NCI-H226 (cell line): ENCODE data around the gene ENAH.
"Not testable (repeated sequence)": the region's sequence is repeated elsewhere in the genome, so short reads cannot be mapped to it uniquely, and the experiment has no call there.

Experiments
- DNase-seq: peaks from one replicate; pipeline ENCODE4 v3.0.0-alpha.2; 2015

The ENAH gene

DNA sequence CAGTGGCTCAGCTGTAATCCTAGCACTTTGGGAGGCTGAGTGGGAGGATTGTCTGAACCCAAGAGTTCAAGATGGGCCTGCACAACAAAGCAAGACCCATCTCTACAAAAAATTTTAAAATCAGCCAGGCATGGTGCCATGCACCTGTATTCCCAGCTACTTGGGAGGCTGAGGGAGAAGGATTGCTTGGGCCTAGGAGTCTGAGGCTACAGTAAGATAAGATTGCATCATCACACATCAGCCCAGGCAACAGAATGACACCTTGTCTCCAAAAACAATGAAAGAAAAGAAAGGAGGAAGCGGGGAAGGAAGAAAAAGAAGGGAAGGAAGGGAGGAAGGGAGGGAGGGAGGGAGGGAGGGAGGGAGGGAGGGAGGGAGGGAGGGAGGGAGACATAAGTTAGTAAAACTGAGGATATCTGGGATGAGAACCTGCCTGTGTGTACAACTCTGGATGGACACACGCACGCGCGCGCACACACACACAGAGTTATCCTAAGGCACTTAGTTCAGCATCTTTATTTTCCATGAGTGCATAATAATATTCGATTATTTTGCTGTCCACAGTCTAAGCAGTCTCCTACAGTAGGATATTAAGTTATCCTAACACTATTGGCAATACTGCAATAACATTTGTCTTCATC lies 132.2 kb downstream of the ENAH start:
- DNase-seq, result no peak

- no peak for DNase-seq
Measured at GRCh38 chr1:225519166-225519863, 133.6 kb downstream of the ENAH start.

DNA sequence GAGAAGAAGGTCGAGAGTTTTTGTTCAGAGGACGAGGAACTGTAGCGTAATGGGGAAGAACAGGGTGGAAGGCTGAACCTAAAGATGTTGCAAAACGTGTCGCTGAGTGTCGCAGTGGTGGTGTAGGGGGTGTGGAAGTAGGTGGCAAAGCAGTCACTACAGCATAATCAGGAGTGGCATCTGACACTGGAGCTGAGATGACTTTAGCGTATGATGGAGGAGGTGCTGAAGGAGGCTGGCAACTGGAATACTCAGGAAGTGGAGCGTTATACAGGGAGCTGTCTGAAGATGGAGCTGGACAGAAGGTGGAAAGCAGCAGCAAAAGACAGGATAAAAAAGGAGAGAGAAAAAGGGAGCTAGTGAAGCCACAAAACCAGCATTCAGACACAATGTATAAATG lies 135.2 kb downstream of the ENAH start:
- DNase-seq, result no peak

DNA sequence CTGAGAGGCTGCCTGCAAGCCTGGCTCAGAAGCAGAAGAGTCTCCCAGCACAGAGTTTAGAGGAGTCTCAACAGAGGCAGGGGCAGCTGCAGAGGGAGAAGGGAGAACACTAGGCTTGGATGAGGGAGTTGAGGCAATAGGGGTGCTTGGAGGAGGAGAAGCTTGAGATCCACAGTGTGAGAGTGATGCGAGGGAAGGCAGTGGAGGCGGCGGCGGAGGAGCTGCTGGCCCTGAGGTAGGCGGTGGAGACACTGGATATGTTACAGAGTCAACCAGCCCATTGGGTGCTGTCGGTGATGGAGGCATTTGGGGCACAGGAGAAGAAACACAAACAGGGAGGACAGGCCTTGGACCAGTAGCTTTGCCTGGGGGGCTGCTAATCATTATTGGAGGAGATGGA lies 135.7 kb downstream of the ENAH start:
- no peak for DNase-seq

DNA sequence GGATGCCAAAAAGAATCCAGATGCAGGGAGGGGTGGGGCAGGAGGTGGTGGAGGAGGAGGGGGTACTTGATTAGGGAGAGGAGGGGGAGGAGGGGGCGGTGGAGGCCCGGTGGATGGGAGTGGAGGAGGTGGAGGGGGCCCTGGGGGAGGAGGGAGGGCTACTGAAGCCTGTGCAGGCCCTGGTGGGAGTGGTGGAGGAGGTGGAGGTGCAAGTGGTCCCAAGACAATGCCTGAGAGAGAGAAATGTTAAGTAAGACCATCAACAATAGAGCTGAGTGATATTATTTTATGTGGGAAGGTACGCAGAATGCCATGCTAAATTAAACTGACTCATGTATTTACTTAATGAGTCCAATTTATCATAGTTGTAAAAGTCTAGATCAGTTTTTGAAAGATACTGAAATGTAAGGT lies 138.2 kb downstream of the ENAH start:
- DNase-seq, result no peak

GRCh38 chr1:225513576-225513975 lies 139.3 kb downstream of the ENAH start:
- DNase-seq, result not testable (repeated sequence)

DNA sequence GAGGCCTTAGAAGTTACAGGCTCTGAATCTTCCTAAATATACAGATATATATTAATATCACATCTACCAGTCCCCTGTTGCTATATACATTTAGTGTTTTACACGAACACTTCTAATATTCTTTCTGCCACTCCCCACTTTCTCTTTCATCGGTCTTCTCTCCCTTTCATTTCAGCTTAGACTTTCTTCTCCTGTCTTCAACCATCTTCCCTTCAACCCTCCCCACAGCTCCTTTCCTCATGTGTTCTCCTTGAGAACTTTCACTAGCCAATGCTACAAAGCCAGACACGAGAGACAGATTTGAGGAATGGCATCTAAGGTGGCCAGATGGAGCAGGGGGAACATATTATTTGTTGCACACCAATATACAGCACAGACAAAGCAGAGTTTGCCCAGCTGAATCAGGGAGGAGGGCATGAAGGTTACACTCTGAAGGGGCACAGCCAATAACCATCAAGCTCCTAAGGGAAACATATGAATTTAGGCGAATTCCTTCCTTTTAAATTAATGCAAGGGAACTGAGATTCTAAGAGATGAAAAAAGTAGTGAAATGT lies 141.0 kb downstream of the ENAH start:
- DNase-seq, result no peak

DNA sequence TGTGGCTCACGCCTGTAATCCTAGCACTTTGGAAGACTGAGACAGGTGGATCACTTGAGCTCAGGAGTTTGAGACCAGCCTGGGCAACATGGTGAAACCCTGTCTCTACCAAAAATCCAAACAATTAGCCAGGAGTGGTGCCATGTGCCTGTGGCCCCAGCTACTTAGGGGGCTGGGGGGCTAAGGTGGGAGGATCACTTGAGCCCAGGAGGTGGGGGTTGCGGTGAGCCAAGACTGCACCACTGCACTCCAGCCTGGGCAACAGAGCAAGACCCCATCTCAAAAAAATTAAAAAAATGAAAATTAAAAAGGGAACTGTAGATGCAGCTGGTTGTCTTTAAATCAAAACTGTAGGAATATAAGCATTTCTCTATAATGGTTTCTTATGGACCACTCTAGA lies 142.2 kb downstream of the ENAH start:
- not testable (repeated sequence) for DNase-seq

DNA sequence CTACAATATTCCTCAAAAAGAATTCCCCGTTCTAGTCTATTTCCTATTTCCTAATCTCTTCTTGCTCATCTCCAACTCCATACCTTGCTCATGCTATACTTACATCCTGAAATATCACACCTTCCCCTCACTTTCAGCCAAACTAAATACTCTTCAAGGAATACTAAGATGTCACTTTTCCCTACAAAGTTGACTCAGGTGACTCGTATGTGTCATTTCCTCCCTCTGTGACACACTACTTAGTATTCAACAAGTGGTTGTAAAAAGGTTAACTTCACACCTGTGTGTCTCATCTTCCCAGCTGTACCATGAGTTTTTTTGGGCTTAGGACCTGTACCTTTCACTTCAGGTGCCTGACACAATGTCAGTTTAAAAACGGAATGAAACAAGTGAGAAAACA lies 143.2 kb downstream of the ENAH start:
- no peak for DNase-seq

GRCh38 chr1:225509376-225509707 lies 143.6 kb downstream of the ENAH start:
- DNase-seq, result no peak

DNA sequence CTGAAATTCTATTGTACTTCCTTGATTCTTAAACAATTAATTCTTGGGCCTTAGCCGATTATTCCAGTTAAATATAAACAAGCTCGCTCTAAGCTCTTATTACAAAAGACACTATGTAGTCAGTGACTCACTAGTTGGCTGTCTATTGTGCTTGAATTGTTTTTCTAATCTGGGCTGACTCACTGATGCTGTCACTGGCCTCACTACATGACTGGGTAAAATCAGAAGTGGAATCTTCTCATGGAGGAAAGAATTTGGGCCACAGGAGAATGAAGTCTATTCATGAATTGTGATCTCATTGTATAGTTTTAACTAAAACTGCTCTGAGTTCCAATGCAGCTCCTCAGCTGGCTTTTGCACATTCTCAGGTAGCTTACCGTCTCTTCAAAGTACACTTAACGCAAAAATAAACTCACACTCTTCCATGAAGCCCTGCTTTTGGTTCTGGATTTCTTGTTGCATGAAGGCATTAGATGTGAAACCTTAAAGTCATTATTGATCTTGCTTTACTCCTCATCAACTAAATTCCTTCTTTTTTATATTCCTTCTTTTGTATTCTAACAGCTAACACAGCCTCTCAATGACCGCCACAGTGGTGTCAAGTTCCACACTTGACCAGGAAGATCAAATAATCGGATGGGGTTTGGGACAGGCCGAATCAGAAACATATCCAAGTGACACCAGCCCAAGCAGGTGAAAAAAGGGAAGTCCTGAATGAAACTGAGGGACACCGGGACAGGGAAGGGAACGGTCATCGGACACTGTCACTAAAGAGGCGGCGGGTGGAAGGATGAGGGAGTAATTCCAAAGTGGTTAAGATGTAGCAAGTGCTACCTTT lies 144.2 kb downstream of the ENAH start:
- peak; percentile 81 for DNase-seq

- DNase-seq, result no peak
Measured at GRCh38 chr1:225506727-225507126, 146.2 kb downstream of the ENAH start.

GRCh38 chr1:225504776-225505175 lies 148.1 kb downstream of the ENAH start:
- DNase-seq, result no peak

DNA sequence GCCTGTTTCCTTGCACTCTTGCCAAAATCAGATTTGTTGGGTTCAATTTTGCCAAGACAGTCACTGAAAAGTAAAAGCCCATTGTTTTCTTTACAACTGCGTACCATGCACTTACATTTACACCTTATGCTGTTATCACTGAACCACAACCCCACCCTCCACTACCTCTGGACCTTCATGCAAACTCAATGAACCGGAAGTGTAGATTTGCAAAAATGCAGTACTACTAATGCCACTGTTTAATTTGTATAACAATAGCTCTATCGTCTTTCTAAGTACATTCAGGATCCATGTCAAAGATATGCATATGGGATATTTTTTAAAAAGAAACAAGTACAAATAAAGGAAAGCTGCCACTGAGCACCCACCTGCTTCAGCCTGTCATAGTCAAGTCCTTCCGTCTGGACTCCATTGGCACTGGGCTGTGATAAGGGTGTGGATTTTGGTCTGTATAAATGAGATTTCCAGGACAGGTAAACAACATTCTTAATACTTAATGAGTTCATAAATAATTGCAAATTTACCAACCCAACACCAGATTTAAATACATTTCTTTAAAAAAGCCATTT lies 152.2 kb downstream of the ENAH start:
- DNase-seq, result no peak

GRCh38 chr1:225498549-225499136 lies 154.3 kb downstream of the ENAH start:
- DNase-seq, result no peak

- no peak for DNase-seq
Measured at GRCh38 chr1:225494789-225495359, 158.0 kb downstream of the ENAH start.

DNA sequence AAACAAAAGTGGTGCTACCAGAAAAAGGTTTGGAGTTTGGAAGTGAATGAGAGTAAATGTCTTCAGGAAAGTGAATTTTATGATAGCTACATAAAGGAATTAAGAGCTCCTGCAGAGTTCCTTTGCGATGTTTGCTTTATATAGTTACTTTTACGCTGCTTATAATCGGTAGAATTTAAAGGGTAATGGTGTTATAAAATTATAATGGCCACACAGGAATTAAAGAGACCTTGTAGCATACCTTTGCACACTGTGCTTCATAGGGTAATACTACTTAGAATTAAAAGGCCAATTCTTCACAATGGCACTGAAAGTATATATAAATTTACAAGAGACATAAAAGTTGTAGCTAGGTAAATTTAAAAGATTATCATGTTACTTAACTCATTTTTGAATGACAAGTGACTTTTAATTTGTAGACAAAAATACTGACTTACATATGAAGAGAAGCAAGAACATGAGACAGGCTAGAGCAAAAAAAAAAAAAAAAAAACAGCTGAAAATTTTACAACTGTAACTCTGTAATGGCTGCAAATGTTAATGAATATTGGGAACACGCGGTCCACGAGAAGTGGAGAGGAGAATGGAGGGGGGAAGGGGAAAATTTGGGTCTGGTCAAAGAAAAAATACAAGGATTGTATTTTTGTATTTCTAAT lies 159.2 kb downstream of the ENAH start:
- DNase-seq, result no peak

- no peak for DNase-seq
Measured at GRCh38 chr1:225488676-225489075, 164.2 kb downstream of the ENAH start.

DNA sequence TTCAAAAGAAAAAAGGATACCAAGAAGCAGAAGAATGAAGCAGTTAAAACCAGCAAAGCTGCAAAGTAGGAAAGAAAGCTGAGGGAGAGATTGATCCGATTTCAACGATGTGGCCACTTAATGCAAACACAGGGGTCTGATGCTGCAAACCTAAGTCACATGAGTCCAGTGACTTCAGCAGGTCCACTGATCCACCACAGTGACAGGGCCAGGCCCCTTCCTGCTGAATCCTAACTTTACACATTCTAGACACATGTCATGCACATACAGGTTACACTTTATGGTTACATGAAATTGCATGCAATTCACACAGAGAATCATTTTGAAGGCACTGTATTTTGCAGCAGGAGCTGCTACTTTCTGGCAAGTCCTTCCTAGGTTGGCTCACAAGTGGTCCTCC lies 166.1 kb downstream of the ENAH start:
- DNase-seq, result no peak

DNA sequence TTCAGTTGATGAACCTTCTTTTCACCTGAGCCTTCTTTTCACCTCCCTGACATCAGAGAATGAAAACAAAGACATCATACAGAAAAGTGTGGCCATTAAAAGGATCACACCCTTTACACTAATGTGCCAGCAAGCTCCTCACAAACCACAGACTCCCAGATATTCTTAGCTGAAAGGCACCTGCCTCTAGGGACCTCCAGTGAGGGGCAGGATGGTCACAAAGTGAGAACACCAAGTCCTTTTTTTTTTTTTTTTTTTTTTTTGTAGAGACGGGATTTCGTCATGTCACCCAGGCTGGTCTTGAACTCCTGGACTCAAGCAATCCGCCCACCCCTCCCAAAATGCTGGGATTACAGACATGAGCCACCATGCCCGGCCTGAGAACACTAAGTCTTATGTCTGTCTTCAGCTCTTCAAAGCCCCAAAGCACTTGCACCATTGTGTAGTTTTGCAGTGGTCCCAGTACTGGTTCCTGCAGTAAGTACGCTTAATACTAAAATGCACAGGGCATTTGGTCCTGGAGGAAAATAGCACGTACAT lies 166.9 kb downstream of the ENAH start:
- DNase-seq, result no peak

DNA sequence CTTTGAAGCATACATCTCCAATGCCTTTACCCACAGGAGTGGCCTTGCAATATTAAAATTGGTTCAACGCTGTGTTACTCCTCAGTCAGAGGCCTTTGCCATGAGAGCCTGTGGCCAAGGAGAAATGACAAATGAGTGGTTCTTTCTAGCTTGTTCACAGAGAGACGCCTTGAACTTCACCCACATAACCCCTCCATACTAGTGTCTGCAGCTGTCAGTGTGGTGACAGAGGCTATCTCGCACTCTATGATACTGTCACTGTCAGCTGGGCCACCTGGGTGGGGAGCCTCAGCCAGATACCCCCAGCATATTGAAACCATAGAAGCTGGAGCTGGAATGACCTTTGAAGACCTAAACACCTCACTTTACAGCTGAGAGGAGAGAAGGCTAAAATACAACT lies 167.7 kb downstream of the ENAH start:
- DNase-seq, result no peak
